Activated B cell treated with CpG ODN at 0.5 μM for 24 hours (primary cell): ENCODE data around the gene IL37. TPM values are rescaled to one million over a fixed set of nuclear protein-coding genes. Genes with fewer than 3 reads are reported as not detected.

ENCODE experiments used
- ATAC-seq: fragments of 200-7000 bp; cut with Tn5 transposase; one replicate; pipeline ENCODE4 v1.10.0; 2021; ENCODE audit warnings: low read depth, mild to moderate bottlenecking, moderate library complexity
- CTCF ChIA-PET: fragments of 350-600 bp; sonication (Branson Sonifier 250); formaldehyde crosslinking; loops from one replicate; lab custom pipeline; 2021; ENCODE audit warnings: antibody characterized with exemption; lab: Charles Lee
- POLR2A ChIA-PET: fragments of 350-600 bp; sonication (Branson Sonifier 250); formaldehyde crosslinking; loops from one replicate; lab custom pipeline; 2021; ENCODE audit warnings: antibody characterized with exemption; lab: Charles Lee
- DNase-seq: peaks from one replicate; pipeline ENCODE4 v3.0.0; 2022
- H3K27ac Mint-ChIP-seq: one replicate; pipeline ENCODE4 v1.8.0; 2020; ENCODE audit warnings: mixed read lengths
- H3K27me3 Mint-ChIP-seq: one replicate; pipeline ENCODE4 v1.8.0; 2021; ENCODE audit warnings: mixed read lengths
- H3K36me3 Mint-ChIP-seq: one replicate; pipeline ENCODE4 v1.8.0; 2021; ENCODE audit warnings: low read depth, mixed read lengths
- H3K4me1 Mint-ChIP-seq: one replicate; pipeline ENCODE4 v1.8.0; 2021; ENCODE audit warnings: mixed read lengths
- H3K4me3 Mint-ChIP-seq: one replicate; pipeline ENCODE4 v1.8.0; 2020; ENCODE audit warnings: mild to moderate bottlenecking, mixed read lengths
- H3K9me3 Mint-ChIP-seq: one replicate; pipeline ENCODE4 v1.8.0; 2020; ENCODE audit warnings: mixed read lengths
- CTCF ChIP-seq: fragments of 200-600 bp; IDR thresholded peaks from one replicate; pipeline ENCODE4 v1.8.0; 2022; ENCODE audit warnings: antibody characterized with exemption, mild to moderate bottlenecking
- intact Hi-C: fragments of 100-400 bp; cut with micrococcal nuclease; formaldehyde crosslinking; loops from one replicate; pipeline ENCODE4 v1.15.1; 2024
- total RNA-seq: library from RNA; stranded (reverse); gene quantifications from 2 replicates; pipeline ENCODE4 v1.2.3, GENCODE V29; 2022

The IL37 gene
- total RNA-seq, 1 donor from 2014 or later = not detected

DNA sequence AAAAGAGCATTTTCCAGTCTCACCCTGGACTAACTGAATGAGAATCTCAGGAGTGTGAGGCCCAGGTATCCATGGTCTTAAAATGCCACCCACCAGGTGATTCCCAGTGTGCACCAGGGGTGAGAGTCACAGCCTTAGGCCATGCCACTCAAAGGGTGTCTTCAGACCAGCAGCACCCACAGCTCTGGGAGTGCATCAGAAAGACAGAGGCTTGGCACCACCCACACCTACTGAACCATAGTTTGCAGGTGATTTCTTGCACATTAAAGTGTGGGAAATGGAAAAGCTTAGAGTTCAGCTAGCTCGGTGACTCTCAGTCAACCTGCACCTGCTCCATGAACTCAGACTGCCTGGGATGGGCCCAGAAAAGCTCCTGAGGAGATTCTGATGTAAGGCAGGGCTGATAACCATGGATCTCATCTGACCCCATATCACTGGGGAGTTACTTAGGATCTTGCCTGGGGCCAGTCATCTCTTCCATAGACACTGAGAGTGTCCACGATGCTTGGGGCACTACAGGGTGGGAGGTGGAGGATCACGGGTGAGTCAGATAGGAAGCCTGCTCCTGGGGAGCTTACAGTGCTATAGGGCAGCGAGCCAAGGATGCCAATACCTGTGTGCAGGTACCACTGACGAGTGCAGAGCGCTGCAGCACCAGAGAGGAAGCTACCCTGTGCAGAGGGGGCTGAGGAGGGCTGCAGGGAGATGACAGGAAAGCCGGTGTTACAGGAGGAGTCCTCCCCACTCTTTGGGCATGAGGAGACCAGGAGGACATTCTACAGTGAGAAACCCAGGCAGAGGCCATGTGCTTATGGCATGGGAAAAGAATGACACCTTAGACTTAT lies 4.6 kb downstream of the IL37 start:
- intact Hi-C loops = no loop called here
- no peak for ATAC-seq
- ChIA-PET CTCF (no interaction called here), POLR2A (no interaction called here)
- Mint-ChIP-seq H3K9me3 (peaks cover 4% of the 10 kb centered on the region), H3K36me3 (no peaks in the 10 kb centered on the region), H3K27me3 (no peaks in the 10 kb centered on the region), H3K4me3 (no peak overlapping the region), H3K27ac (no peak overlapping the region), H3K4me1 (no peaks in the 10 kb centered on the region)
- no peak for DNase-seq
- no peak for TF ChIP-seq CTCF

DNA sequence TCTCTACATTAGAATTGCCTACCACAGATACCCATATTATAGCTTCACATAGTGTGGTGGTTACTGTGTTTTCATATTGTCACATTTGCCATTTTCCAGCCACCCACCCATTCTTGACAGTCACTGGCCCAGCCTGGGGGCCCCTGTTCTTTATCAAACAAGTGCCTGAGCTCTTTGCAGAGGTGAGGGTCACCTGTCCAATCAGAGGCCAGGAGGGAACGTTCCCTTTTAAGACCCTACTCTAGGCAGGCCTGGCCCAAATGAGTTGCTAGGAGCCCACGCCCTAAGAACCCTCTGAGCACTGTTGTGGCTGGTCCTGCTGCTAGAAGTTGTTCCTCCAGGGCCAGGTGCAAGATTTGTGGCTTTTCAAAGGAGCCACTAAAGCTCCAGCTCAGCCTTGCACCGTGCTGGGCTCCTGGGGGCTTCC lies 5.2 kb downstream of the IL37 start:
- Mint-ChIP-seq H3K4me1 (no peaks in the 10 kb centered on the region), H3K27me3 (no peaks in the 10 kb centered on the region), H3K36me3 (no peaks in the 10 kb centered on the region), H3K4me3 (no peak overlapping the region), H3K27ac (no peak overlapping the region), H3K9me3 (peaks cover 4% of the 10 kb centered on the region)
- CTCF ChIA-PET = no interaction called here
- ATAC-seq (no peak), DNase-seq (no peak)
- POLR2A ChIA-PET = no interaction called here
- intact Hi-C loops = no loop called here
- TF ChIP-seq CTCF = no peak

DNA sequence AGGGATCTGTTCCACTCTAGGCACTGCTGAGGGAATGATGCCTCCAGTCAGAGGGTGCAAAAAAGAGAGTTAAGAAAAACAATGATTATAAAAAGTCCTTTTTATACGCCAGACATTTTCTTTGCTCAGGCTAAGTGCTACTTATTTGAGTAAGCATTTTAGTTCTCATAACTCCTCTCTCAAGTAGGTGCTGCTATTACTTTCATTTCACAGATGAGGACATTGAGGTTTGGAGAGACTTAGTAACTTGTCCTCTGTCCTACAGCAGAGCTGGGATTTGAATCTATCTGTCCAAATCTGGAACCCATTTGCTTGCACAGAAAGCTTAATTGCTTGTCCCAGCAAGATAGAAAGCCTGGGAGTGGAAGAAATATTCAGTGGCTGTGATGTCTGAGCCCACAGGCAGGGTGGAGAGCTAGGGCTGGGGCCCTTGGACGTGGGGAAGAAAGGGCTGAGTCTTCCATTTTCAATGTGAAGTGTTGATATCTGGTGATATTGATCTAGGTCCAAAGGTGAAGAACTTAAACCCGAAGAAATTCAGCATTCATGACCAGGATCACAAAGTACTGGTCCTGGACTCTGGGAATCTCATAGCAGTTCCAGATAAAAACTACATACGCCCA lies 5.8 kb downstream of the IL37 start:
- intact Hi-C loops = no loop called here
- no peak for TF ChIP-seq CTCF
- ATAC-seq (no peak), DNase-seq (no peak)
- ChIA-PET POLR2A (no interaction called here), CTCF (no interaction called here)
- Mint-ChIP-seq H3K4me1 (no peaks in the 10 kb centered on the region), H3K9me3 (peaks cover 4% of the 10 kb centered on the region), H3K27me3 (no peaks in the 10 kb centered on the region), H3K27ac (no peak overlapping the region), H3K36me3 (no peaks in the 10 kb centered on the region), H3K4me3 (no peak overlapping the region)

DNA sequence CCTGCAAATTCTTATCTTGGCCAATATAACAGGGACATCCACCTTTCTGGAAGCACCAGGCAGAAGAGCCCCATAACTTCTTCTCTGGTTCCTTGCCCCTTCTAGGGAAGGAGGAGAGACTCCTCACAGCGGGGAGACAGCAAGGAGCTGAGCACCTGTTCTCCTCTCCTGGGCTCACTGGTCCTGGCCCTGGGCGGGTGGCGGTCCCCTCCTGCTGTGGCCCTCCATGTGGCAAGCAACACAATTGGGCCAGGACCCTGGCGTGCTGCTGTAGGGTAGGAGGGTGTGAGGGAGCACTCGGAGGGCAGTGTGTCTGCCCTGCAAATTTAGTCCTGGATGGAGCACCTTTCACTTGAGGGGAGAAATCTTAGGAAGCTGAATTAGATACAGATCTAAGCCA lies 6.9 kb downstream of the IL37 start:
- CTCF ChIA-PET = interaction anchor here (0.6 kb wide), 1 partner anchor 168 kb away, joined by 3 read pairs; no protein-coding TSS in a partner anchor
- H3K27ac Mint-ChIP-seq = no peak overlapping the region
- DNase-seq (no peak), ATAC-seq (no peak)
- intact Hi-C loops = no loop called here
- H3K36me3 Mint-ChIP-seq = no peaks in the 10 kb centered on the region
- H3K4me3 Mint-ChIP-seq = no peak overlapping the region
- no peaks in the 10 kb centered on the region for H3K27me3 Mint-ChIP-seq
- peaks cover 4% of the 10 kb centered on the region for H3K9me3 Mint-ChIP-seq
- TF ChIP-seq CTCF = no peak
- no peaks in the 10 kb centered on the region for H3K4me1 Mint-ChIP-seq
- POLR2A ChIA-PET = no interaction called here

DNA sequence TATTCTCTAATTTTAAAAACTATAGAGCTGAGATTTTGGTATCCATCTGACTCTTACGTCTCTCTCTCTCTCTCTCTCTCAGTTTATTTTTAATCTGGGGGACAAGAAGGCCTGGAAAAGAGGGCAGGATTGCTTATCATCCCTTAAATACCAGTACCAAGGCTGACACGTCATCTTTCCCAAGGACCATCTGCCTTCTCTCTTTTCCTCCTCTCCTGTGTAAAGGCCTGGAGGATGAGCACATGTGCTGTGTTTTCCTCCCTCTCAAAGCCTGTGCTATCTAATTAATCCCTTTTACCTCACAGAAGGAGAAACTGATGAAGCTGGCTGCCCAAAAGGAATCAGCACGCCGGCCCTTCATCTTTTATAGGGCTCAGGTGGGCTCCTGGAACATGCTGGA lies 7.3 kb downstream of the IL37 start:
- Mint-ChIP-seq H3K4me1 (no peaks in the 10 kb centered on the region), H3K27me3 (no peaks in the 10 kb centered on the region), H3K4me3 (no peak overlapping the region), H3K36me3 (no peaks in the 10 kb centered on the region), H3K27ac (no peak overlapping the region), H3K9me3 (peaks cover 4% of the 10 kb centered on the region)
- DNase-seq (no peak), ATAC-seq (no peak)
- TF ChIP-seq CTCF = no peak
- intact Hi-C loops = no loop called here
- POLR2A ChIA-PET = no interaction called here
- CTCF ChIA-PET = no interaction called here
